MG63 (cell line): ENCODE data around the gene HAX1. TPM values are rescaled to one million over a fixed set of nuclear protein-coding genes. Genes with fewer than 3 reads are reported as not detected.
"Not testable (repeated sequence)": the region's sequence is repeated elsewhere in the genome, so short reads cannot be mapped to it uniquely, and the experiment has no call there.

Source experiments
- DNase-seq: peaks from one replicate; pipeline ENCODE4 v3.0.0-alpha.2; 2020
- H3K27me3 ChIP-seq: fragments of 250-450 bp; sonication (Bioruptor Pico); 2 replicates; pipeline ENCODE4 v1.5.1; 2020; ENCODE audit warnings: mild to moderate bottlenecking, moderate library complexity
- H3K36me3 ChIP-seq: fragments of 250-450 bp; sonication (Bioruptor Pico); 2 replicates; pipeline ENCODE4 v1.5.1; 2020; ENCODE audit warnings: mild to moderate bottlenecking, moderate library complexity
- H3K4me3 ChIP-seq: fragments of 250-450 bp; sonication (Bioruptor Pico); 2 replicates; pipeline ENCODE4 v1.5.1; 2020; ENCODE audit warnings: mild to moderate bottlenecking, moderate library complexity
- H3K9me3 ChIP-seq: fragments of 250-450 bp; sonication (Bioruptor Pico); 2 replicates; pipeline ENCODE4 v1.5.1; 2020; ENCODE audit warnings: mild to moderate bottlenecking, moderate library complexity
- total RNA-seq: library from RNA; depleted of rRNA; stranded (reverse); fragments of >200 nt; shearing (Covaris generic); gene quantifications from 2 replicates; pipeline ENCODE4 v1.2.3, GENCODE V29; 2014; ENCODE audit warnings: low replicate concordance; rRNA removed

The HAX1 gene
- 212 and 243 TPM in 2 replicates for total RNA-seq

GRCh38 chr1:154272217-154272998 lies at the start of gene HAX1:
Gene HAX1, plus strand, starts transcription at chr1:154272629. Its CDS starts 95 bp downstream, at chr1:154272724.
- Histone ChIP-seq H3K36me3 (peaks cover 60% of the 10 kb centered on the region), H3K4me3 (peak within 1 kb of the TSS; percentile 97), H3K9me3 (no peaks in the 10 kb centered on the region), H3K27me3 (no peaks in the 10 kb centered on the region)
- DNase-seq = peak; percentile 96

GRCh38 chr1:154222918-154223317 lies 49.5 kb upstream of the HAX1 start:
- DNase-seq = no peak
- Histone ChIP-seq H3K4me3 (peak overlapping the region; percentile 85), H3K9me3 (peaks cover 3% of the 10 kb centered on the region; the same call in 1 of the 2 replicates), H3K27me3 (no peaks in the 10 kb centered on the region), H3K36me3 (peaks cover 82% of the 10 kb centered on the region)

GRCh38 chr1:154223621-154224020 lies 48.8 kb upstream of the HAX1 start:
- peaks cover 82% of the 10 kb centered on the region for H3K36me3 ChIP-seq
- 0 out of 2 replicates have a peak overlapping the region, but pooled peaks have one; percentile 85 for H3K4me3 ChIP-seq
- H3K27me3 ChIP-seq = no peaks in the 10 kb centered on the region
- H3K9me3 ChIP-seq = peaks cover 3% of the 10 kb centered on the region; the same call in 1 of the 2 replicates
- no peak for DNase-seq

GRCh38 chr1:154225370-154225769 lies 47.1 kb upstream of the HAX1 start:
- H3K27me3 ChIP-seq = no peaks in the 10 kb centered on the region
- H3K9me3 ChIP-seq = peaks cover 3% of the 10 kb centered on the region; the same call in 1 of the 2 replicates
- H3K36me3 ChIP-seq = peaks cover 89% of the 10 kb centered on the region
- DNase-seq = no peak
- H3K4me3 ChIP-seq = no peak overlapping the region

- H3K27me3 ChIP-seq, H3K4me3 ChIP-seq, DNase-seq, H3K9me3 ChIP-seq: not testable (repeated sequence)
- peaks cover 94% of the 10 kb centered on the region for H3K36me3 ChIP-seq
Measured at GRCh38 chr1:154231112-154231511, 41.3 kb upstream of the HAX1 start.

- not testable (repeated sequence) for H3K9me3 ChIP-seq, H3K27me3 ChIP-seq, DNase-seq, H3K4me3 ChIP-seq
- H3K36me3 ChIP-seq = peaks cover 94% of the 10 kb centered on the region
Measured at GRCh38 chr1:154233127-154233526, 39.3 kb upstream of the HAX1 start.

GRCh38 chr1:154236855-154237254 lies 35.6 kb upstream of the HAX1 start:
- Histone ChIP-seq H3K9me3 (no peaks in the 10 kb centered on the region), H3K36me3 (peaks cover 90% of the 10 kb centered on the region), H3K27me3 (no peaks in the 10 kb centered on the region), H3K4me3 (no peak overlapping the region)
- DNase-seq = no peak

- peaks cover 93% of the 10 kb centered on the region for H3K36me3 ChIP-seq
- H3K27me3 ChIP-seq = no peaks in the 10 kb centered on the region
- DNase-seq = no peak
- no peak overlapping the region for H3K4me3 ChIP-seq
- H3K9me3 ChIP-seq = no peaks in the 10 kb centered on the region
Measured at GRCh38 chr1:154237435-154237834, 35.0 kb upstream of the HAX1 start.

- Histone ChIP-seq H3K9me3 (no peaks in the 10 kb centered on the region), H3K4me3 (no peak overlapping the region), H3K36me3 (peaks cover 93% of the 10 kb centered on the region), H3K27me3 (no peaks in the 10 kb centered on the region)
- DNase-seq = no peak
Measured at GRCh38 chr1:154237880-154238506, 34.4 kb upstream of the HAX1 start.

- Histone ChIP-seq H3K9me3 (no peaks in the 10 kb centered on the region), H3K4me3 (no peak overlapping the region), H3K27me3 (no peaks in the 10 kb centered on the region), H3K36me3 (peaks cover 95% of the 10 kb centered on the region)
- DNase-seq = no peak
Measured at GRCh38 chr1:154239491-154239890, 32.9 kb upstream of the HAX1 start.

- no peak overlapping the region for H3K4me3 ChIP-seq
- no peaks in the 10 kb centered on the region for H3K9me3 ChIP-seq
- no peaks in the 10 kb centered on the region for H3K27me3 ChIP-seq
- DNase-seq = no peak
- peaks cover 96% of the 10 kb centered on the region for H3K36me3 ChIP-seq
Measured at GRCh38 chr1:154240294-154240833, 32.1 kb upstream of the HAX1 start.

GRCh38 chr1:154241703-154242351 lies 30.6 kb upstream of the HAX1 start:
- H3K36me3 ChIP-seq = peaks cover 96% of the 10 kb centered on the region
- H3K9me3 ChIP-seq = no peaks in the 10 kb centered on the region
- H3K4me3 ChIP-seq = no peak overlapping the region
- no peaks in the 10 kb centered on the region for H3K27me3 ChIP-seq
- DNase-seq = no peak

GRCh38 chr1:154253671-154254070 lies 18.8 kb upstream of the HAX1 start:
- Histone ChIP-seq H3K27me3 (no peaks in the 10 kb centered on the region), H3K36me3 (peaks cover 100% of the 10 kb centered on the region), H3K9me3 (no peaks in the 10 kb centered on the region), H3K4me3 (no peak overlapping the region)
- DNase-seq = no peak

GRCh38 chr1:154256686-154257085 lies 15.7 kb upstream of the HAX1 start:
- Histone ChIP-seq H3K4me3 (no peak overlapping the region), H3K27me3 (no peaks in the 10 kb centered on the region), H3K36me3 (peaks cover 100% of the 10 kb centered on the region), H3K9me3 (no peaks in the 10 kb centered on the region)
- no peak for DNase-seq

- Histone ChIP-seq H3K4me3 (no peak overlapping the region), H3K36me3 (peaks cover 100% of the 10 kb centered on the region), H3K9me3 (no peaks in the 10 kb centered on the region), H3K27me3 (no peaks in the 10 kb centered on the region)
- no peak for DNase-seq
Measured at GRCh38 chr1:154258784-154259183, 13.6 kb upstream of the HAX1 start.

- H3K9me3 ChIP-seq = no peaks in the 10 kb centered on the region
- H3K4me3 ChIP-seq = no peak overlapping the region
- no peak for DNase-seq
- H3K27me3 ChIP-seq = no peaks in the 10 kb centered on the region
- peaks cover 99% of the 10 kb centered on the region for H3K36me3 ChIP-seq
Measured at GRCh38 chr1:154260127-154260526, 12.3 kb upstream of the HAX1 start.
